HG02571 (cell line): ENCODE results near the gene VWDE.

Source experiments
- ATAC-seq: cut with Tn5 transposase; IDR thresholded peaks from one replicate; pipeline ENCODE4 v1.9.1; 2021; ENCODE audit warnings: mild to moderate bottlenecking, moderate library complexity; ENCODE audit not compliant: unreplicated experiment

The VWDE gene

GRCh38 chr7:12294701-12295100 is 109.0 kb downstream of the VWDE start:
- no peak for ATAC-seq

GRCh38 chr7:12291870-12292269 is 111.8 kb downstream of the VWDE start:
- no peak for ATAC-seq

GRCh38 chr7:12290761-12291160 is 112.9 kb downstream of the VWDE start:
- no peak for ATAC-seq

DNA sequence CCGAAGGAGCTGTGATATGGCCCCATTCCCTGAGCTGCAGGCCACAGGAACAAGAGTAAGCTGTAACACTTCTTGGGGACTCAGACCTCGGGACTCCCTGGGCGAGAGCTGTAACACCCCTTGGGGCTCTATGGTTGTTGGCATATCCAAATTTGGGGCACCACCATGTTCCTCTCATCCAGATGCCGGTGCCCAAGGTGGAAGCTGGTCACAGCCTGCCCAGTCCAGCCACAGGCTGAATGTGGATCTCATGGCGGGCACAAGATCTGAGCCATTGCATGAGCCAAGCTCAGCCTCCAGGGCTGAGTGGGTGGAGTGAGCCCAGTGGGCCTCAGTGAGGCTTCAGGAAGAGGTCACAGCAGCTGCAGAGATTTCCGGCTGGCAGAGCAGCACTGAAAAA is 113.7 kb downstream of the VWDE start:
- no peak for ATAC-seq

DNA sequence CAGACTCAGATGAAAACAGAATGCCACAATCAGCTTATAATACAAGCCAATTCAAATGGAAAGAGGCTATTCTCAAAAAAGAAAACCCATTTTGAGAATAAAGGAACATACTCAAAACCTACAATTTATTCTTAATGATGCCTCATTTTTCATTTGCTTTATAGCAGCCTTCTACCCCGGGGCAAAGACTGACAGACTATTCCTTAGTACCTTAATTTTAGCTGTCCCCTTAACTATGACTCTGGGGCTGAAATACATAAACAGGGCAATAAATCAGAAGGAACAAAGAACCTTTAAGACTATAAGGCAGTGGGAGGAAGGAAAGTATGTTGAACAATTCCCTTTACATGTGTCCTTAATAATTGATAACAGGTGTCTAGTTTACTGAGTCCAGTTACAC is 115.8 kb downstream of the VWDE start:
- no peak for ATAC-seq

DNA sequence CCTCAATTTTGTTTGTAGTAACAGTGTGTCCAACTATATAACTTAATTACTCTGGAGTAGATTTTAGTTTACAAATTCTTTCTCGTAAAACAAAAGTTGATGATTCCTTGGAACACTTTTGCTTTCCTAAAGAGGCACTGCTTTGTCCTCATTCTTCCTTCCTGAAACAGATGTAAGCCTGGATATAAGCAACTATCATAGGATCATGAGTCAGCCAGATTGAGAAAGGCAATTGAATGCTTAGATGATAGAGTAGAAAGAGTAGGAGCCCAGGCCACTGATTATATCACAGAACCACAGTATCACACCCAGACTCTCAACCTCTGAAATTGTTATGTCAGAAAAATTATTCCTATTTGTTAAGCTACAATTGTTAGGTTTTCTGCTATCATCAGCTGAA is 122.6 kb downstream of the VWDE start:
- no peak for ATAC-seq
